Measurements from ENCODE around the gene DNAJB5.

- TF ChIP-seq CTCF (conservative IDR thresholded peaks at IDR 0.05; ENCODE audit: low read depth, low read length) (no peak; the same call in 1 of the 2 replicates), EZH2 (IDR thresholded peaks at IDR 0.05; ENCODE audit: borderline replicate concordance, low read depth, low read length, poor library complexity, severe bottlenecking) (no peak)
Measured at GRCh38 chr9:35035851-35036701, 46.5 kb downstream of the DNAJB5 start.
